Neural cell (in vitro differentiated cells): ENCODE data around the gene CDK1. TPM values are rescaled to one million over a fixed set of nuclear protein-coding genes. Genes with fewer than 3 reads are reported as not detected.
"Not testable (repeated sequence)": the region's sequence is repeated elsewhere in the genome, so short reads cannot be mapped to it uniquely, and the experiment has no call there.

ENCODE experiments used
- H2AFZ ChIP-seq: fragments of 200-600, 300-800 bp; sonication (generic), shearing (Covaris generic); 2 replicates; pipeline ENCODE4 v1.6.0; 2014; ENCODE audit warnings: low read depth, mild to moderate bottlenecking, antibody characterized with exemption, low read length, moderate library complexity
- H3F3A ChIP-seq: fragments of 200-600 bp; shearing (Covaris generic); 2 replicates; pipeline ENCODE4 v1.6.1; 2016; ENCODE audit warnings: mild to moderate bottlenecking, moderate library complexity, mixed read lengths, antibody characterized with exemption, low read length; ENCODE audit not compliant: insufficient read depth, poor library complexity, severe bottlenecking
- H3K27ac ChIP-seq: fragments of 200-600, 300-800 bp; sonication (generic), shearing (Covaris generic); 2 replicates; pipeline ENCODE4 v1.5.1; 2014; ENCODE audit warnings: mild to moderate bottlenecking, low read length, moderate library complexity
- H3K27me3 ChIP-seq: fragments of 300-800, 200-600 bp; sonication (generic), shearing (Covaris generic); 2 replicates; pipeline ENCODE4 v1.6.0; 2014; ENCODE audit warnings: mild to moderate bottlenecking, low read depth, low read length, moderate library complexity; ENCODE audit not compliant: insufficient read depth
- H3K36me3 ChIP-seq: fragments of 300-800, 200-600 bp; sonication (generic), shearing (Covaris generic); 2 replicates; pipeline ENCODE4 v1.5.1; 2014; ENCODE audit warnings: mild to moderate bottlenecking, antibody characterized with exemption, low read length, moderate library complexity; ENCODE audit not compliant: insufficient read depth
- H3K4me2 ChIP-seq: fragments of 300-800, 200-600 bp; sonication (generic), shearing (Covaris generic); 2 replicates; pipeline ENCODE4 v1.6.0; 2014; ENCODE audit warnings: mild to moderate bottlenecking, low read length
- H3K4me3 ChIP-seq: fragments of 300-800, 200-600 bp; sonication (generic), shearing (Covaris generic); 2 replicates; pipeline ENCODE4 v1.5.1; 2014; ENCODE audit warnings: mild to moderate bottlenecking, low read length, moderate library complexity
- H3K79me2 ChIP-seq: fragments of 200-600 bp; shearing (Covaris generic); replicated peaks from 2 replicates; pipeline ENCODE4 v1.6.0; 2014; ENCODE audit warnings: mild to moderate bottlenecking, low read length, moderate library complexity; ENCODE audit not compliant: insufficient read depth
- H3K9ac ChIP-seq: fragments of 300-800, 200-600 bp; sonication (generic), shearing (Covaris generic); 2 replicates; pipeline ENCODE4 v1.6.1; 2016; ENCODE audit warnings: mild to moderate bottlenecking, low read length, mixed read lengths
- H3K9me2 ChIP-seq: fragments of 200-600 bp; shearing (Covaris generic); 2 replicates; pipeline ENCODE4 v1.6.1; 2016; ENCODE audit warnings: mild to moderate bottlenecking, low read length, mixed read lengths; ENCODE audit not compliant: insufficient read depth
- H3K9me3 ChIP-seq: fragments of 200-600, 300-800 bp; sonication (generic), shearing (Covaris generic); 2 replicates; pipeline ENCODE4 v1.6.1; 2016; ENCODE audit warnings: mild to moderate bottlenecking, mixed run types, low read length, moderate library complexity, mixed read lengths
- H4K20me1 ChIP-seq: fragments of 200-600 bp; shearing (Covaris generic); 2 replicates; pipeline ENCODE4 v1.6.1; 2016; ENCODE audit warnings: mild to moderate bottlenecking, mixed run types; ENCODE audit not compliant: insufficient read depth
- CTCF ChIP-seq: fragments of 450-650 bp; IDR thresholded peaks from 2 replicates; pipeline ENCODE4 v1.5.1; 2014; ENCODE audit warnings: antibody characterized with exemption, mild to moderate bottlenecking, moderate library complexity; ENCODE audit not compliant: poor library complexity, severe bottlenecking
- EP300 ChIP-seq: fragments of 450-650 bp; conservative IDR thresholded peaks from 2 replicates; pipeline ENCODE4 v1.6.1; 2014; ENCODE audit warnings: antibody characterized with exemption, mild to moderate bottlenecking, moderate library complexity; ENCODE audit not compliant: poor library complexity, severe bottlenecking
- EZH2 ChIP-seq: fragments of 200-600, 300-800 bp; shearing (Covaris generic), sonication (generic); IDR thresholded peaks from 2 replicates; pipeline ENCODE4 v1.6.1; 2014; ENCODE audit warnings: antibody characterized with exemption, low read length, borderline replicate concordance, mild to moderate bottlenecking; ENCODE audit not compliant: insufficient read depth, poor library complexity, severe bottlenecking
- MXI1 ChIP-seq: fragments of 450-650 bp; conservative IDR thresholded peaks from 2 replicates; pipeline ENCODE4 v1.6.1; 2014; ENCODE audit warnings: antibody characterized with exemption, mild to moderate bottlenecking; ENCODE audit not compliant: poor library complexity, severe bottlenecking
- POLR2AphosphoS5 ChIP-seq: IDR thresholded peaks from 2 replicates; pipeline ENCODE4 v1.6.1; 2012
- RAD21 ChIP-seq: fragments of 450-650 bp; conservative IDR thresholded peaks from 2 replicates; pipeline ENCODE4 v1.6.1; 2014; ENCODE audit warnings: antibody characterized with exemption, mild to moderate bottlenecking, moderate library complexity
- REST ChIP-seq: IDR thresholded peaks from 2 replicates; pipeline ENCODE4 v1.6.1; 2012; ENCODE audit warnings: borderline replicate concordance
- SMC3 ChIP-seq: fragments of 450-650 bp; conservative IDR thresholded peaks from 2 replicates; pipeline ENCODE4 v1.6.1; 2014; ENCODE audit warnings: antibody characterized with exemption, mild to moderate bottlenecking, moderate library complexity; ENCODE audit not compliant: poor library complexity
- TAF1 ChIP-seq: IDR thresholded peaks from 2 replicates; pipeline ENCODE4 v1.6.1; 2012; ENCODE audit warnings: low read depth
- polyA plus RNA-seq: library from polyadenylated mRNA; depleted of rRNA; stranded (reverse); fragments of >200 nt; gene quantifications from 2 replicates; pipeline ENCODE4 v1.2.3, GENCODE V29; 2014

The CDK1 gene
- polyA plus RNA-seq, 1 donor from 2014 or later = 4.0 TPM

- H3K9me3 ChIP-seq = no peaks in the 10 kb centered on the region
- no peak overlapping the region for H3K9ac ChIP-seq
- H3F3A ChIP-seq = no peaks in the 10 kb centered on the region
- H3K4me2 ChIP-seq = no peak overlapping the region
- H4K20me1 ChIP-seq = no peaks in the 10 kb centered on the region
- no peak overlapping the region for H3K27ac ChIP-seq
- no peaks in the 10 kb centered on the region for H3K36me3 ChIP-seq
- no peak overlapping the region for H3K4me3 ChIP-seq
- no peak overlapping the region for H2AFZ ChIP-seq
- H3K27me3 ChIP-seq = no peaks in the 10 kb centered on the region
- TF ChIP-seq RAD21 (no peak), SMC3 (no peak), MXI1 (no peak), EZH2 (no peak), POLR2AphosphoS5 (no peak), CTCF (no peak), EP300 (no peak), TAF1 (no peak), REST (no peak)
- no peaks in the 10 kb centered on the region for H3K79me2 ChIP-seq
- no peaks in the 10 kb centered on the region for H3K9me2 ChIP-seq
Observed at GRCh38 chr10:60827791-60828488, 49.7 kb downstream of the CDK1 start.

- Histone ChIP-seq H3K4me2 (no peak overlapping the region), H3K79me2 (no peaks in the 10 kb centered on the region), H4K20me1 (no peaks in the 10 kb centered on the region), H2AFZ (no peak overlapping the region), H3K9me3 (no peaks in the 10 kb centered on the region), H3K36me3 (no peaks in the 10 kb centered on the region), H3K27ac (no peak overlapping the region), H3K9ac (no peak overlapping the region), H3K27me3 (no peaks in the 10 kb centered on the region), H3F3A (no peaks in the 10 kb centered on the region), H3K4me3 (no peak overlapping the region), H3K9me2 (no peaks in the 10 kb centered on the region)
- TF ChIP-seq EZH2 (no peak), MXI1 (no peak), RAD21 (no peak), EP300 (no peak), CTCF (no peak), POLR2AphosphoS5 (no peak), SMC3 (no peak), TAF1 (no peak), REST (no peak)
Observed at GRCh38 chr10:60828489-60828852, 50.2 kb downstream of the CDK1 start.

- not testable (repeated sequence) for H3K4me2 ChIP-seq, H3F3A ChIP-seq, H3K27ac ChIP-seq, H3K36me3 ChIP-seq, H3K9me3 ChIP-seq, H4K20me1 ChIP-seq, H3K4me3 ChIP-seq, H3K27me3 ChIP-seq, H2AFZ ChIP-seq, H3K9ac ChIP-seq, H3K9me2 ChIP-seq, H3K79me2 ChIP-seq
Observed at GRCh38 chr10:60832136-60832535, 53.9 kb downstream of the CDK1 start.
